Esophagus squamous epithelium (tissue), 4 donors: ENCODE data around the gene RARB.

Experiments
- CTCF ChIP-seq, 6 experiments: fragments of 450-650 bp in 4 of 6; fragments of 200-600 bp in 2 of 6; sonication (generic) in 2 of 6; IDR thresholded peaks; one replicate each; pipeline ENCODE4 v1.5.1; 2016 to 2019; ENCODE audit warnings: antibody characterized with exemption in 6 of 6, mild to moderate bottlenecking in 4 of 6, moderate library complexity in 4 of 6
- POLR2A ChIP-seq, 4 donors: fragments of 450-650 bp; IDR thresholded peaks; one replicate each; pipeline ENCODE4 v1.6.1; 2017; ENCODE audit warnings: antibody characterized with exemption in 4 of 4, mild to moderate bottlenecking in 4 of 4, moderate library complexity in 3 of 4

- no peak for TF ChIP-seq CTCF (IDR thresholded peaks at IDR 0.05)
- no peak for TF ChIP-seq POLR2A (IDR thresholded peaks at IDR 0.05)
Observed at GRCh38 chr3:25433106-25433505, 5.0 kb downstream of the RARB start.
